ENCODE measurements around the gene PCNA.
A peak's percentile ranks its signal among the peaks of the same experiment; 100 is the strongest.
"Not testable (repeated sequence)": the region's sequence is repeated elsewhere in the genome, so short reads cannot be mapped to it uniquely, and the experiment has no call there.

PCNA gene

DNA sequence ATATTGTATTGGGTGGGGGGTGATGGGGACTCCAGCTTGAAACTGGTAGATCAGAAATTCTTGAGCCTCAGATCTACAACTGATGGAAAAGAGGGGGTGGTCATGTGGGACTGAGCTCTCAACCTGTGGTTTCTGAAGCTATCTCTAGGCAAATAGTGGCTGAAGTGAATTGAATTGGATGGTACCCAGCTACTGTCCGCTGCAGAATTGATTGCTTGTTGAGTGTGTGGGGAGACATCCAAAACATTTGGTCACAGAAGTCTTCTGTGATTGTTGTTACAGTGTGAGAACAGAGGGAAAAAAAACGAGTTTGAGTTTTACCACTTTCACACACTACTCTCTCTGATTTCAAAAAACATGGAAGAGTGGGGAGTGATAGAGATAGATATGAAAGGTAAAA, 21.9 kb upstream of the PCNA start:
- no peak for DNase-seq

- no peak for DNase-seq
These were observed 20.4 kb upstream of the PCNA start for GRCh38 chr20:5140195-5140594.

DNA sequence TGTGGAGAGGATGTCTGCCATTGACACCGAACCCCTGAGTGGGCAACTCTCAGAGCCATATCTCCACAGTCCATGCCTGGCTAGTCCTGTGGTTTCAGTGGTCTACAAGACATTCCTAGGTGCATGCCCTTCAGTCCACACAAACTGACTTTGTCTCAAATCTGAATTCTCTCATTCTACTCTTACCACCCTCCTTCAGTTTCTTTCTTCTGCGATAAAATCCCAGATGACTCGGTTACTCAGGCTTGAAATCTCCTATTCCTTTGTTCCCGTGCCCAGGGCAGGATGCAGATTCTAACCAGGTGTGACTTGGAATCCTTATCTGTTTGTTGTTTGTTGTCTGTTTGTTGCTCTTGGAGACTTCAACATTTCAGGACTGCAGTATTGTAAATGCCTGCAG, 16.3 kb upstream of the PCNA start:
- no peak for DNase-seq

DNA sequence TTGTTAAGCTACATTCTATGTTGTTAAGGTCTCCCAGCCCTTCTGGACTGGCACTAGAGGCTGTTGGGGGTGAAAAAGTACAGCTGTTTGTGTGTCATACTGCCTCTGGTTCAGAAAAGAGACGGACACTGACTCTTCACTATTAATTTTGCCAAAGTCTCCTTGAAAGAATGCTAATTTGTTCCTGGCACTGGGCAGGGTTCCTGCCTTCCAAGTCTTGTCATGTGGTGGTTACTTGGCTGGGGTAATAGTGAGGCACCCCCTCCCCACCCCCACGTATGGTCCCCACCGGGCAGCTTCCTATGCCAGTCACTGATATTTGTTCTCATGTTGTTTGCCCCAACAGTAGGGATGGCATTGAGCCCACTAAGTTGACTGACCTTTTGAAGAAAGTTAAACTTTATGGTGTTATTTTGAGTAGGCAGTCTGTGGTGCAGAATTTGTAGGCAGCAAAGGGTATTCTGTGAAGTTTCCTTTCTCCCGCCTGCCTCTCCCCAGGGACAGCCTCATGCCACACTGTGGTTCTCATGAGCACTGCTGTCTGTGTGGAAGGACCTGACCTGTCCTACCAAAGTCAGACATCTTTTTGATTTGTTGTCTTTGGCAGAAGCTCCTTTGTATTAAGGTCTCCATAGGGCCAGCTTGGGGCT, 15.7 kb upstream of the PCNA start:
- DNase-seq: no peak

- DNase-seq: peak; percentile 35 to 82
These were observed 14.2 kb upstream of the PCNA start for GRCh38 chr20:5133998-5134397.

DNA sequence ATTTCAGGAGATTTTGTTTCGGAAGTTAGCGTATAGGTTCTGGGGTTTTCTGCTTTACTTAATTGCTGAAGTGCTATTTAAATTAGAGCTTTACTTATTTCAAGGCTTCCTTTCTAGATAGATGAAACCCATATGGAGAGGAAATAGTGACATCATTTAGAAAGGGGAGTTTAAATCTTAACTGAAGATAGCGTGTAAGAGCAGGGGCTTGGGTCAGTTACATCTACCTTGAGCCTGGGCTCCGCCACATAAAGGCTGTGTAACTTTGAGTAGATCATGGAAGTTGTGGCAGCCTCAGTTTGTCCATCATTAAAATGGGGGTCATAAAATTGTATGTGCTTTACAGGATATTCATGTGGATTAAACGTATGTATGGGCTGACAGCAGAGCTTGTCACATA, 11.7 kb upstream of the PCNA start:
- no peak for DNase-seq

DNA sequence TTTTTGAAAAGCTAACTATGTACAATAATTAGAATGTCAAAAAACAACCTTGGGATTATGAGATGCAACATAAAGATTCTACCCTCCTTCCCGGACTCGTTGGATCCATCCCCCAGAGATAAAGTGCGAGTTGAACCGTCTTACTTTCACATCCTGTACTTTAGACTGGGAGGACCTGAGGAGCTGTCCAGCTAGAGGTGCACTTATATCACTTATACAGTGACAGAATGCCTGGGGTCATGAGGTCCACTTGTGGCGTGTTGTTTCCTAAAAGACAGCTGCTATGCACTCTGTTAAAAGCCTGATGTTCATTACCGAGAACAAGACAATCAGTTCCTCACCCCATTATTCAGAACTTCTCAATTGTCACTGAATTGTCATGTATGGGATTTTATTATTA, 9.1 kb upstream of the PCNA start:
- DNase-seq: no peak

- no peak for DNase-seq
These were observed 8.2 kb upstream of the PCNA start for GRCh38 chr20:5127859-5128424.

DNA sequence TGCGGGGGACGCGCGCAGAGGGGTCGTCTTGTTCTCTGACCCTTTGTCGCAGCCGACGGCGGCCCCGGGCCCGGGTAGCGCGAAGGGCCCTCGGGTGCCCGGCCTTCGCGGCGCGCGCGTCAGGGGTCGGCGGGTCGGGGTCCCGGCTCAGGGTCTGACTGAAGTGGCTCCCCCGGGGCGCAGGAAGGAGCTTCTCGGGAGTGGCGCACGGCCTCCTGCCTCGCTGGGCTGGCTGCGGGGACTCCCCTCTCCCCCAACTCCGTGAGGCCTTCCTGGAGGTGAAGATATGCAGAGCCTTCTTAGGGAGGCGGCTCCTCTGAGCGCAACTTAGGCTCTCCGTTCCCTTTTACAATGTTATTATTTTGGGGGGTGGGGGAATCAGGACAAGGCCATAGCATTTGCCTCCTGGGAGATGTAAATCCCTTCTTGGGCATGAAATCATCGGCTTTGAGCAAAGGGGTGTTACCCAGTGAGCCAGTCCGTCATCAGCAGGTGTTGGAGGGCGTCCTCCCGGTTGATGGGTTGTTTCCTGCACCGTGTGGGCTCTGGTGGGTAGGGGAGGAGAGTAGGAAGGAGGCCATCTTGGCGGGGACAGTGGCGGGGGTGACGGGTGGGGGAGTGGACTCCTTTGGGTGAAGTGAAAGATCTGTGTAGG, 7.6 kb upstream of the PCNA start:
- DNase-seq: peak; percentile 41 to 50

- DNase-seq: peak; percentile 99
These were observed 6.9 kb upstream of the PCNA start, which contains the start of gene CDS2 for GRCh38 chr20:5126512-5127203. TSS of gene CDS2 (plus strand) at chr20:5127008. CDS start at chr20:5127093, 85 bp downstream.

- DNase-seq: no peak
These were observed 3.1 kb upstream of the PCNA start for GRCh38 chr20:5122873-5123260.

DNA sequence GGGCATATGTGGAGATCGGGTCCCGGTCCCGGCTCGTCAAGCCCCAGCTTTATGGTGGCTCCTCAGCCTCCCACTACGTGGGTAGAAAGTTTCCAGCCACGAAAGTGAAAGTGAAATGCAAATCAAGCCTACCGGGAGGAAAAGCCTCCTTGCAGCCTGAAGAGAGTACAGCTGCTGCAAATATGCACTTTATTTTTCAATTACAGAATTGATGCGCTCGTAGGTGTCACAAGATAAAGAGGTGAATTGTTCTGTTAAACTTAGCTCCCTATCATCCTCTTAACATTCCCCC, 373 bp upstream of the PCNA start:
- DNase-seq: no peak

DNA sequence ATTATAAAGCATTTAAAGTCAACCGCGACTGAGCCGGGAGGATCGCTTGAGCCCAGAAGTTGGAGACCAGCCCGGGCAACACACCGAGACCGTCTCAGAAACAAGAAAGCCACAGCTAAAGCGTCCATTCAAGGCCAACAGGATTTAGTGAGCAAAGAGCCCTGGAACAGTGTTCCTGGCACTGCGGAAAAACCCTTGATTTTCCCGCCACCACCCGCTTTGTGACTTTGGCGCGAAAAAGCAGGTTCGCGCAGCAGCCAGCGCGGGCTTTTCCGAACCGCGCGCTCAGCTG, 669 bp downstream of the PCNA start:
- DNase-seq: no peak

DNA sequence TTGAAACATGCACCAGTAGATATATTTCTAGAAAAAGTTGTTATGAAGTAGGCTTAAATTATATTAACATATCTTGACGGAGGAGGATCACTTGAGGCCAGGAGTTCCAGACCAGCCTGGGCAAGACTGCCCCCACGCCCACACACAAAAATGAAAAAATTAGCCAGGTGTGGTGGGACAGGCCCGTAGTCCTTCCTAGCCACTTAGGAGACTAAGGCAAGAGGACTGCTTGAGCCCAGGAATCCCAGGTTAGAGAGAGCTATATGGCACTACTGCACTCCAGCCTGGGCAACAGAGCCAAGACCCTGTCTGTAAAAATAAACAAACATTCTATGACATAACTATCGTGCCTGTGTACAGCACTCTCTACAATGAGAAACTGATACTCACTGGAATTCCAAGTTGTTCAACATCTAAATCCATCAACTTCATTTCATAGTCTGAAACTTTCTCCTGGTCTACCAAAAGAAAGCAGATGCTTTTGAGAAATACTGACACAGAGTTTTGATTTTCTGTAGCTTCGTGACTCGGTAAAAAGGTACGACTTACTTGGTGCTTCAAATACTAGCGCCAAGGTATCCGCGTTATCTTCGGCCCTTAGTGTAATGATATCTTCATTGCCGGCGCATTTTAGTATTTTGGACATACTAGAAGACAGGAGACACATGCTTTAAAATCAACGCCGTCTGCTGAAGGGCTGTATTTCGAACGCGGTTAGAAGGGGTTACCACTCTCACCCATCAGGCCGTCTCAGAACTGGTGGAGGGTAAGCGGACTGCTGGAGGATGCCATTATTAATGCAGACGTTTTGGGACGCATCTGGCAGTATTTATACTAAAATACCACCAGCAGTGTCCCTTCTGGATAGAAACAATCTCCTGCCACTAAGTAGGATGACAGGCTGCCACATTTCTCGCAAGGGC, 1.3 kb downstream of the PCNA start:
- DNase-seq: no peak

DNA sequence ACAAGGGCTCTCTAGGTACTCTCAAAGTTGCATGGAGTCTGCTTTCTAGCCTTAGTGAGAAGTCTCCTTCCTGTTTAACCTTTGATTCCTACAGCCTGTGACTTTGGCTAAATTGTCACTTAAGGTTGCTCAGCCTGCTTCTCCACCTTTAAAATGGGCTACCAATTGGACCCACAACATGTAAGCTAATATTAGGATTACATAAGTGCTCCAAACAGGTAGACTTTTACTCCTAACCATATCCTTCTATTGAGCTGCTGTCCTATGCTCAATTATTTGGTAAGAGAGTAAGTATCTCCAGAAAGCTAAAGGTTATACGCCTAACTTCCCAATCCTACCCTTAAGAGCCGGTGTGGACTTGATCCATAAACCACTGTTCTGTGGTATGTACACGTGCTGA, 2.9 kb downstream of the PCNA start:
- no peak for DNase-seq

DNA sequence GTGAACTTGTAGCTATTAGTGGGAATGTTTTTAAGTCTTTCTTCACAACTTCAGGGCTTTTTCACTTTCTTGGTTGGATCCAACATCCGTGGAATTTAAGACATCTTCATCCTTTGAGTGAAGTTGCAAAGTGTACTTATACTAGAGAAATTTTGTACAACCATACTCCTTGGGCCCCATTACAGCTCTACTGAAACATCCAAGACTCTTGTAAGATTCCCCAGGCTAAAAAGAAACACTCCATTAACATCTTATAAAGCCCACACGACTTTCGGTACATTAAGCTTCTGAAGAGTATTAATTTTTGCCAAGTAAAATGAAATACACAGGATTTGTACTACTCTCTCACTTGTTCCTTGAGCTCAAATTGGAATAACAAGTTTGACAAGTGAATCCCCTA, 5.4 kb downstream of the PCNA start:
- DNase-seq: no peak

GRCh38 chr20:5113615-5113986, 6.2 kb downstream of the PCNA start:
- DNase-seq: no peak

DNA sequence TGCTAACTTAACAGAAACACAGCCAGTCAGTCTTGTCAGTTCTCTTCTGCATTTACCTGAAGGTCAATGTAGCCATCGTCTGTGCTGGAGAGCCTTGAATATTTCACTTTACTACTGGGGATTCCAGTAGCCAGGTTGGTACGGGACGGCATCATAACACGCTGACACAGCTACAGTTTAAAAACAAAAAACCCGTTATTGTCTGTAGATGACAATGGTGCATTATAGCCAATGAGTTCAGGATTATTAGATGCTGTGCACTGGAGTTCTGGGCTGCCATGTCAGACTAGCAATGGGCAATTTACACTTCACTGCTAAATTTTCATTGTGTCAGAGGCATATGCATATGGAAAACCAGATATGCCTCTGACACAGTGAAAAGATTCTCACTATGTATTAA, 10.5 kb downstream of the PCNA start:
- no peak for DNase-seq

DNA sequence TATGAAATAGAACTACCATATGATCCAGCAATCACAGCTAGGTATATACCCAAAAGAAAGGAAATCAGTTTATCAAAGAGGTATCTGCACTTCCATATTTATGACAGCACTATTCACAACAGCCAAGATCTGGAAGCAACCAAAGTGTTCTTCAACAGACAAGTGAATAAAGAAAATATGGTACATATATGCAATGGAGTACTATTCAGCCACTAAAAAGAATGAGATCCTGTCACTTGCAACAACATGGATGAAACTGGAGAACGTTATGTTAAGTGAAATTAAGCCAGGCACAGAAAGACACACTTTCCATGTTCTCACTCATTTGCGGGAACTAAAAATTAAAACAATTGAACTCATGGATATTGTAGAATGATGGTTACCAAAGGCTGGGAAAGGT, 15.3 kb downstream of the PCNA start:
- no peak for DNase-seq

GRCh38 chr20:5100684-5101347, 18.9 kb downstream of the PCNA start:
- peak; percentile 22 to 56 for DNase-seq

DNA sequence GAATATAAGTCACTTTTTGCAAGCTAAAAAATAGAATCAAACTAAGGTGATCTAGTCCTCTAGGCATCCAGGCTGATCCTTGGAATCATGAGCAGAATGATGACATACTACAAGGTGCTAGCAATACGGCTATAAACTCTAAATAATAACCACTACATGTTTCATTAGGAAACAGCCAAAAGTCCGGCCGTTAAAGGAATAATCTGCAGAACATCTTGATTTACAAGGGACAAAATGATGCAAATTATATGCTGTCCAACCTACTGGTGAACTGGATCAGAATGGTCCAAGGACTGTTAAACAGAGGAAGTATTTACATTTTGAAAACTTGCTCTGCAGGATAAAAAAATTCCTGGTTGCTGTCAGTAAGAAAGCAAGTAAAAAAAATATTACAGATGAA, 19.8 kb downstream of the PCNA start:
- not testable (repeated sequence) for DNase-seq

DNA sequence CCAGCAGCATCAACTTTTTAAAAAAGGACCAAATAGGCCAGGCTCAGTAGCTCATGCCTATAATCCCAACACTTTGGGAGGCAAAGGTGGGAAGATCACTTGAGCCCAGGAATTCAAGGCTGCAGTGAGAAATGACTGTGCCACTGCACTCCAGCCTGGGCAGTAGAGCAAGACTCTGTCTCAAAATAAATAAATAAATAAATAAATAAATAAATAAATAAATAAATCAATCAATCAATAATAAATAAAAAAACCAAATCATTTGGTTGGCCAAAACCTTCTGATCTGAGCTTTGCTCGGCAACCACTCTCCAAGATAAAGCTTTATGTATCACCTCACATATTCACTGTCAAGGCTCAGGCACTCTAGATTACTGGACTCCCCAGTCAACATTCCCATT, 20.7 kb downstream of the PCNA start:
- not testable (repeated sequence) for DNase-seq

DNA sequence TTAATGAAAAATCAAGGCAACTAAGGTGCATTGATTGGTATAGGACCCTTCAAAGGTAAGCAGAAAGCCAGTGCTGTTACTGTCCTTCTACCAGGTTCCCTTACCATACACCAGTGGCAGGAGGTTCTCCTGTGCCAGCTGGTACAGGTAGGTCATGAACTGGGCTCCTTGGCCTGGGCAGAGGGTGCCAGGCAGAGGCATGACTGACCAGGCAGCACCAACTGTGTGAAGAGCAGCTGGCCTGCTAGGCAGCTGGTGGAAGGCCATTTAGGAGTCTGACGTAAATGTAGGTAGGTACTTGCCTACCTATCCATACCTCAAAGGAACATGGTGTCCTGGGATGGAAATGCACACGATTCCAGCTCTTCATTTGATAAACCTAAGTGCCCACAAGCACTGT, 23.3 kb downstream of the PCNA start:
- DNase-seq: no peak

Measured in NCI-H187 (cell line).